Glomerular visceral epithelial cell (primary cell): ENCODE measurements around the gene TBL1Y.
A peak's percentile ranks its signal among the peaks of the same experiment; 100 is the strongest.
"Not testable (repeated sequence)": the region's sequence is repeated elsewhere in the genome, so short reads cannot be mapped to it uniquely, and the experiment has no call there.

Experiments used
- DNase-seq: peaks from one replicate; pipeline ENCODE4 v3.0.0-alpha.2; 2016; ENCODE audit errors: extremely low spot score

The TBL1Y gene

GRCh38 chrY:6972271-6972887 is 61.9 kb downstream of the TBL1Y start:
- no peak for DNase-seq

GRCh38 chrY:6974971-6975370 is 64.5 kb downstream of the TBL1Y start:
- no peak for DNase-seq

- no peak for DNase-seq
Measured at GRCh38 chrY:6977783-6978182, 67.3 kb downstream of the TBL1Y start.

GRCh38 chrY:6983221-6983620 is 72.7 kb downstream of the TBL1Y start:
- no peak for DNase-seq

GRCh38 chrY:6987811-6988210 is 77.3 kb downstream of the TBL1Y start:
- DNase-seq: no peak

- no peak for DNase-seq
Measured at GRCh38 chrY:6989886-6990620, 79.6 kb downstream of the TBL1Y start.

GRCh38 chrY:6992041-6992440 is 81.5 kb downstream of the TBL1Y start:
- DNase-seq: no peak

GRCh38 chrY:6995987-6996386 is 85.5 kb downstream of the TBL1Y start:
- peak; percentile 44 for DNase-seq

GRCh38 chrY:6997503-6998066 is 87.1 kb downstream of the TBL1Y start:
- DNase-seq: no peak

GRCh38 chrY:6999905-7000304 is 89.4 kb downstream of the TBL1Y start:
- no peak for DNase-seq

- no peak for DNase-seq
Measured at GRCh38 chrY:7002581-7002980, 92.1 kb downstream of the TBL1Y start.

GRCh38 chrY:7007911-7008310 is 97.4 kb downstream of the TBL1Y start:
- DNase-seq: no peak

GRCh38 chrY:7008578-7009355 is 98.3 kb downstream of the TBL1Y start:
- DNase-seq: no peak

- no peak for DNase-seq
Measured at GRCh38 chrY:7013051-7013450, 102.6 kb downstream of the TBL1Y start.

- no peak for DNase-seq
Measured at GRCh38 chrY:7016521-7016920, 106.0 kb downstream of the TBL1Y start.

- DNase-seq: no peak
Measured at GRCh38 chrY:7017244-7018080, 107.0 kb downstream of the TBL1Y start.

GRCh38 chrY:7039037-7039436 is 128.5 kb downstream of the TBL1Y start:
- no peak for DNase-seq

- DNase-seq: no peak
Measured at GRCh38 chrY:7040662-7041061, 130.2 kb downstream of the TBL1Y start.

GRCh38 chrY:7041983-7042382 is 131.5 kb downstream of the TBL1Y start:
- no peak for DNase-seq

GRCh38 chrY:7052461-7052860 is 142.0 kb downstream of the TBL1Y start:
- DNase-seq: not testable (repeated sequence)

- DNase-seq: no peak
Measured at GRCh38 chrY:7056886-7057285, 146.4 kb downstream of the TBL1Y start.

GRCh38 chrY:7078725-7079124 is 168.2 kb downstream of the TBL1Y start:
- DNase-seq: no peak
